Psoas muscle (tissue), 8 donors: ENCODE results near the gene WDR82. TPM values are rescaled to one million over a fixed set of nuclear protein-coding genes. Genes with fewer than 3 reads are reported as not detected.

Experiments
- ATAC-seq, 4 donors: fragments of 200-7000 bp; cut with Tn5 transposase; one replicate each; pipeline ENCODE4 v1.9.1; 2020; ENCODE audit warnings: moderate library complexity in 3 of 4, mild to moderate bottlenecking in 2 of 4
- DNase-seq, 2 donors: peaks; one replicate each; pipeline ENCODE4 v3.0.0-alpha.2; 2020
- H3K27ac ChIP-seq: fragments of 200-600 bp; one replicate; pipeline ENCODE4 v1.8.0; 2022
- H3K27me3 ChIP-seq, 3 donors: fragments of 200-600 bp in 1 of 3; one replicate each; pipeline versions ENCODE4 v1.6.1 to v1.8.0; 2013 to 2022; ENCODE audit warnings: low read length in 2 of 3, mild to moderate bottlenecking in 2 of 3, moderate library complexity in 1 of 3; ENCODE audit not compliant: insufficient read depth in 3 of 3
- H3K36me3 ChIP-seq, 2 donors: fragments of 200-600 bp in 1 of 2; one replicate each; pipeline versions ENCODE4 v1.6.1 to v1.8.0; 2013 to 2022; ENCODE audit warnings: low read depth in 1 of 2, mild to moderate bottlenecking in 1 of 2, moderate library complexity in 1 of 2; ENCODE audit not compliant: insufficient read depth in 1 of 2
- H3K4me1 ChIP-seq: fragments of 200-600 bp; one replicate; pipeline ENCODE4 v1.8.0; 2022
- H3K4me3 ChIP-seq: fragments of 200-600 bp; one replicate; pipeline ENCODE4 v1.8.0; 2022; ENCODE audit warnings: mild to moderate bottlenecking
- H3K9me3 ChIP-seq: fragments of 200-600 bp; one replicate; pipeline ENCODE4 v1.8.0; 2022
- CTCF ChIP-seq: fragments of 200-600 bp; IDR thresholded peaks from one replicate; pipeline ENCODE4 v1.8.0; 2022; ENCODE audit warnings: antibody characterized with exemption
- WGBS, 3 donors: extraction: QIAGEN DNeasy Blood & Tissue Kit; methylation state at CpG; one replicate each; pipeline versions ENCODE4 v1.1.6 to v1.1.7; 2013; 5-methylcytosine and 5-hydroxymethylcytosine counted together
- intact Hi-C, 2 donors: fragments of 100-400 bp; cut with DNase I; formaldehyde crosslinking; loops; one replicate each; pipeline versions ENCODE4 v1.11.0 to v1.14.2; 2022
- polyA plus RNA-seq, 3 donors: library from polyadenylated mRNA; stranded (reverse); fragments of 200-250 nt; gene quantifications; one replicate each; pipeline ENCODE4 v1.2.3, GENCODE V29; 2013
- total RNA-seq, 4 donors: library from RNA; stranded (reverse); fragmentation: NEBNext Ultra II Directional in 2 of 4; extraction: Animal tissue kit (Norgen Biotek cat#: 25700) in 2 of 4; gene quantifications; one replicate each; pipeline versions ENCODE4 v1.2.1 to v1.2.4, GENCODE V29; 2021 to 2023
- donor health status: healthy with polysubstance abuse.
- donor health status: DM: no; HTN: no; CAD: no; lungs with moderate emphysema.
- donor health status: Bipolar disorder and iron deficiency.
- donor health status: healthy.
- donor health status: DM: yes; HTN: yes; CAD: no.
- donor health status: DM: no; HTN: no; CAD: no.
- donor health status: DM: no; HTN: no; CAD: no.
- donor health status: DM: yes; HTN: yes; CAD: no.

The WDR82 gene
- total and polyA plus RNA-seq, 7 donors = 46.1 to 96.7 (median 84.0) TPM

GRCh38 chr3:52210037-52210436 lies 68.4 kb downstream of the WDR82 start:
- Histone ChIP-seq H3K27me3 (no peaks in the 10 kb centered on the region), H3K9me3 (no peaks in the 10 kb centered on the region), H3K27ac (no peak overlapping the region), H3K4me3 (no peak overlapping the region), H3K4me1 (peaks cover 6% of the 10 kb centered on the region), H3K36me3 (peaks cover 8 to 100% of the 10 kb centered on the region in 2 donors)
- intact Hi-C loops = no loop called here
- no peak for TF ChIP-seq CTCF
- no peak for DNase-seq
- no peak for ATAC-seq

GRCh38 chr3:52208556-52208955 lies 69.9 kb downstream of the WDR82 start:
- no peaks in the 10 kb centered on the region for H3K27me3 ChIP-seq
- peaks cover 16 to 100% of the 10 kb centered on the region in 2 donors for H3K36me3 ChIP-seq
- no peaks in the 10 kb centered on the region for H3K9me3 ChIP-seq
- H3K27ac ChIP-seq = no peak overlapping the region
- no peak for TF ChIP-seq CTCF
- DNase-seq (no peak), ATAC-seq (no peak)
- 89 to 92% (median 91%) methylated on average over 4 of the region's 4 CpGs for WGBS, 3 donors
- H3K4me1 ChIP-seq = peaks cover 6% of the 10 kb centered on the region
- H3K4me3 ChIP-seq = no peak overlapping the region
- intact Hi-C loops = no loop called here

GRCh38 chr3:52205727-52206372 lies 72.6 kb downstream of the WDR82 start:
- intact Hi-C loops = no loop called here
- WGBS, 3 donors = 38 to 64% (median 45%) methylated on average over 6 of the region's 6 CpGs
- Histone ChIP-seq H3K4me3 (no peak overlapping the region), H3K27me3 (no peaks in the 10 kb centered on the region), H3K36me3 (peaks cover 16 to 100% of the 10 kb centered on the region in 2 donors), H3K9me3 (no peaks in the 10 kb centered on the region), H3K4me1 (peaks cover 10% of the 10 kb centered on the region), H3K27ac (no peak overlapping the region)
- no peak for TF ChIP-seq CTCF
- no peak for ATAC-seq
- DNase-seq = no peak

Other genes with a start within 250 kb of the WDR82 start
- 10 to 100 TPM in 3 of 4 donors, 1 to 10 TPM in 1; 9.7 to 31.9 (median 17.1) TPM for gene DUSP7, start 222.1 kb downstream of the WDR82 start, total RNA-seq
- gene DUSP7, start 222.1 kb downstream of the WDR82 start, polyA plus RNA-seq = 10 to 100 TPM in 2 of 3 donors, 1 to 10 TPM in 1; 7.4 to 27.6 (median 15.7) TPM
- 1 to 10 TPM; 1.1 to 3.2 (median 1.6) TPM for gene POC1A, start 124.2 kb downstream of the WDR82 start, total RNA-seq
- 1 to 10 TPM in 2 of 3 donors, under 1 TPM in 1; 0.87 to 2.9 (median 2.1) TPM for gene POC1A, start 124.2 kb downstream of the WDR82 start, polyA plus RNA-seq
- 10 to 100 TPM; 50.1 to 89.4 (median 68.1) TPM for gene ALAS1, start 80.5 kb downstream of the WDR82 start, total RNA-seq
- 100 to 1,000 TPM in 2 of 3 donors, 10 to 100 TPM in 1; 75.2 to 138 (median 121) TPM for gene ALAS1, start 80.5 kb downstream of the WDR82 start, polyA plus RNA-seq
- under 1 TPM in 3 of 4 donors, not detected in 1; 0.34 to 0.55 (median 0.41) TPM for gene TLR9, start 53.0 kb downstream of the WDR82 start, total RNA-seq
- under 1 TPM; 0.04 to 0.14 (median 0.08) TPM for gene TLR9, start 53.0 kb downstream of the WDR82 start, polyA plus RNA-seq
- 100 to 1,000 TPM in 3 of 4 donors, 10 to 100 TPM in 1; 74.9 to 224 (median 138) TPM for gene TWF2, start 39.5 kb downstream of the WDR82 start, total RNA-seq
- gene TWF2, start 39.5 kb downstream of the WDR82 start, polyA plus RNA-seq = 100 to 1,000 TPM in 1 of 3 donors, 10 to 100 TPM in 2; 19.6 to 160 (median 74.6) TPM
- gene PPM1M, start 32.9 kb downstream of the WDR82 start, total RNA-seq = 1 to 10 TPM; 2.1 to 7.5 (median 3.9) TPM
- gene PPM1M, start 32.9 kb downstream of the WDR82 start, polyA plus RNA-seq = 1 to 10 TPM; 2.5 to 3.3 (median 2.6) TPM
- 1 to 10 TPM; 3.0 to 7.2 (median 5.7) TPM for gene GLYCTK, start 9.2 kb upstream of the WDR82 start, total RNA-seq
- 10 to 100 TPM in 1 of 3 donors, 1 to 10 TPM in 2; 3.1 to 16.5 (median 4.2) TPM for gene GLYCTK, start 9.2 kb upstream of the WDR82 start, polyA plus RNA-seq
- gene DNAH1, start 37.7 kb upstream of the WDR82 start, total RNA-seq = 1 to 10 TPM; 2.4 to 4.1 (median 3.0) TPM
- 1 to 10 TPM in 2 of 3 donors, under 1 TPM in 1; 0.77 to 1.8 (median 1.2) TPM for gene DNAH1, start 37.7 kb upstream of the WDR82 start, polyA plus RNA-seq
- gene BAP1, start 131.4 kb upstream of the WDR82 start, total RNA-seq = 10 to 100 TPM; 61.1 to 78.1 (median 70.7) TPM
- 100 to 1,000 TPM in 1 of 3 donors, 10 to 100 TPM in 2; 65.7 to 104 (median 78.9) TPM for gene BAP1, start 131.4 kb upstream of the WDR82 start, polyA plus RNA-seq
- gene PHF7, start 132.0 kb upstream of the WDR82 start, total RNA-seq = 10 to 100 TPM in 1 of 4 donors, 1 to 10 TPM in 3; 4.2 to 15.5 (median 7.3) TPM
- 10 to 100 TPM in 1 of 3 donors, 1 to 10 TPM in 2; 4.2 to 13.4 (median 4.6) TPM for gene PHF7, start 132.0 kb upstream of the WDR82 start, polyA plus RNA-seq
- gene SEMA3G, start 166.5 kb upstream of the WDR82 start, total RNA-seq = 10 to 100 TPM in 2 of 4 donors, 1 to 10 TPM in 2; 6.0 to 13.8 (median 9.5) TPM
- gene SEMA3G, start 166.5 kb upstream of the WDR82 start, polyA plus RNA-seq = 1 to 10 TPM; 6.2 to 8.8 (median 6.5) TPM
- gene TNNC1, start 175.4 kb upstream of the WDR82 start, total RNA-seq = 1,000 to 10,000 TPM; 5,645 to 6,422 (median 6,257) TPM
- gene TNNC1, start 175.4 kb upstream of the WDR82 start, polyA plus RNA-seq = 1,000 to 10,000 TPM; 4,153 to 7,172 (median 6,558) TPM
- gene NISCH, start 177.0 kb upstream of the WDR82 start, total RNA-seq = 10 to 100 TPM; 16.7 to 33.4 (median 28.1) TPM
- 10 to 100 TPM; 14.3 to 28.8 (median 15.8) TPM for gene NISCH, start 177.0 kb upstream of the WDR82 start, polyA plus RNA-seq
- 10 to 100 TPM; 29.0 to 47.5 (median 41.9) TPM for gene STAB1, start 216.7 kb upstream of the WDR82 start, total RNA-seq
- gene STAB1, start 216.7 kb upstream of the WDR82 start, polyA plus RNA-seq = 10 to 100 TPM; 15.9 to 27.4 (median 22.5) TPM